WTC11 (cell line): ENCODE measurements around the gene NPTX1. TPM values are rescaled to one million over a fixed set of nuclear protein-coding genes. Genes with fewer than 3 reads are reported as not detected.

Experiments used
- ATAC-seq: fragments of 200-7000 bp; cut with Tn5 transposase; 2 replicates; pipeline ENCODE4 v1.10.0; 2021; ENCODE audit warnings: mild to moderate bottlenecking, moderate library complexity
- CTCF ChIA-PET: fragments of 300-600 bp; sonication (Branson Sonifier 250); formaldehyde crosslinking; loops from one replicate; lab custom pipeline; 2021; ENCODE audit warnings: antibody characterized with exemption; lab: Charles Lee
- POLR2A ChIA-PET: fragments of 350-600 bp; sonication (Branson Sonifier 250); formaldehyde crosslinking; loops from one replicate; lab custom pipeline; 2021; ENCODE audit warnings: antibody characterized with exemption; lab: Charles Lee
- DNase-seq: peaks from one replicate; pipeline ENCODE4 v3.0.0; 2021; ENCODE audit warnings: low spot score
- H3K27ac Mint-ChIP-seq: 2 replicates; pipeline ENCODE4 v1.8.0; 2021; ENCODE audit warnings: mixed read lengths
- H3K27me3 Mint-ChIP-seq: 2 replicates; pipeline ENCODE4 v1.8.0; 2021; ENCODE audit warnings: low read depth, mild to moderate bottlenecking, moderate library complexity, mixed read lengths
- H3K36me3 Mint-ChIP-seq: 2 replicates; pipeline ENCODE4 v1.8.0; 2021; ENCODE audit warnings: mixed read lengths
- H3K4me1 Mint-ChIP-seq: 2 replicates; pipeline ENCODE4 v1.8.0; 2022; ENCODE audit warnings: mixed read lengths
- H3K4me3 Mint-ChIP-seq: 2 replicates; pipeline ENCODE4 v1.8.0; 2021; ENCODE audit warnings: mild to moderate bottlenecking, moderate library complexity, mixed read lengths
- H3K9me3 Mint-ChIP-seq: 2 replicates; pipeline ENCODE4 v1.8.0; 2021; ENCODE audit warnings: mixed read lengths
- ATF1 ChIP-seq: sonication (generic); formaldehyde crosslinking; IDR thresholded peaks from 2 replicates; pipeline ENCODE4 v1.8.1; 2023; ENCODE audit warnings: mild to moderate bottlenecking, moderate library complexity, missing genetic modification reagents
- CBFB ChIP-seq: sonication (generic); formaldehyde crosslinking; IDR thresholded peaks from 2 replicates; pipeline ENCODE4 v1.8.1; 2022; ENCODE audit warnings: mild to moderate bottlenecking, low read depth, missing genetic modification reagents
- CTCF ChIP-seq: fragments of 200-600 bp; IDR thresholded peaks from 2 replicates; pipeline ENCODE4 v1.8.0; 2022; ENCODE audit warnings: antibody characterized with exemption
- ELF4 ChIP-seq: sonication (generic); formaldehyde crosslinking; IDR thresholded peaks from 2 replicates; pipeline ENCODE4 v1.8.1; 2022; ENCODE audit warnings: low read depth, mild to moderate bottlenecking, moderate library complexity, missing genetic modification reagents
- EMX1 ChIP-seq: fragments of 250-450 bp; sonication (Bioruptor Pico); IDR thresholded peaks from 2 replicates; pipeline ENCODE4 v1.8.0; 2021; ENCODE audit warnings: mild to moderate bottlenecking
- ESRRA ChIP-seq: sonication (generic); formaldehyde crosslinking; IDR thresholded peaks from 2 replicates; pipeline ENCODE4 v1.8.1; 2022; ENCODE audit warnings: mild to moderate bottlenecking, missing genetic modification reagents, borderline replicate concordance
- FOXJ3 ChIP-seq: sonication (generic); formaldehyde crosslinking; IDR thresholded peaks from 2 replicates; pipeline ENCODE4 v1.9.0; 2021; ENCODE audit warnings: missing genetic modification reagents, mild to moderate bottlenecking, borderline replicate concordance
- FOXP4 ChIP-seq: sonication (generic); formaldehyde crosslinking; IDR thresholded peaks from 2 replicates; pipeline ENCODE4 v1.8.0; 2022; ENCODE audit warnings: mild to moderate bottlenecking, missing genetic modification reagents
- GTF2I ChIP-seq: fragments of 250-450 bp; sonication (Bioruptor Pico); conservative IDR thresholded peaks from 2 replicates; pipeline ENCODE4 v1.4.0; 2021; ENCODE audit warnings: mild to moderate bottlenecking
- IRF2 ChIP-seq: sonication (generic); formaldehyde crosslinking; IDR thresholded peaks from 2 replicates; pipeline ENCODE4 v1.8.0; 2022; ENCODE audit warnings: low read depth, missing genetic modification reagents, borderline replicate concordance
- MAX ChIP-seq: sonication (generic); formaldehyde crosslinking; IDR thresholded peaks from 2 replicates; pipeline ENCODE4 v1.8.0; 2022; ENCODE audit warnings: mild to moderate bottlenecking, missing genetic modification reagents
- NFE2L1 ChIP-seq: sonication (generic); formaldehyde crosslinking; IDR thresholded peaks from 2 replicates; pipeline ENCODE4 v1.8.1; 2023; ENCODE audit warnings: missing genetic modification reagents
- NFYB ChIP-seq: sonication (generic); formaldehyde crosslinking; conservative IDR thresholded peaks from 2 replicates; pipeline ENCODE4 v1.8.0; 2022; ENCODE audit warnings: low read depth, missing genetic modification reagents
- NR3C1 ChIP-seq: sonication (generic); formaldehyde crosslinking; conservative IDR thresholded peaks from 2 replicates; pipeline ENCODE4 v1.8.1; 2023; ENCODE audit warnings: low read depth, mild to moderate bottlenecking, missing genetic modification reagents
- TP53 ChIP-seq: sonication (generic); formaldehyde crosslinking; IDR thresholded peaks from 2 replicates; pipeline ENCODE4 v1.8.1; 2023; ENCODE audit warnings: mild to moderate bottlenecking, missing genetic modification reagents
- ZNF121 ChIP-seq: sonication (generic); formaldehyde crosslinking; IDR thresholded peaks from 2 replicates; pipeline ENCODE4 v1.8.0; 2023; ENCODE audit warnings: missing genetic modification reagents
- ZNF232 ChIP-seq: sonication (generic); formaldehyde crosslinking; IDR thresholded peaks from 2 replicates; pipeline ENCODE4 v1.8.0; 2022; ENCODE audit warnings: mild to moderate bottlenecking, missing genetic modification reagents
- ZNF416 ChIP-seq: fragments of 250-450 bp; sonication (Bioruptor Pico); IDR thresholded peaks from 2 replicates; pipeline ENCODE4 v1.9.0; 2021; ENCODE audit warnings: mild to moderate bottlenecking, inconsistent platforms
- ZNF512 ChIP-seq: sonication (generic); formaldehyde crosslinking; IDR thresholded peaks from 2 replicates; pipeline ENCODE4 v1.8.1; 2022; ENCODE audit warnings: missing genetic modification reagents, borderline replicate concordance
- ZSCAN18 ChIP-seq: fragments of 250-450 bp; sonication (Bioruptor Pico); IDR thresholded peaks from 2 replicates; pipeline ENCODE4 v2.1.2; 2022; ENCODE audit warnings: mild to moderate bottlenecking, moderate library complexity
- total RNA-seq: library from RNA; stranded (reverse); gene quantifications from 3 replicates; pipeline ENCODE4 v1.2.3, GENCODE V29; 2021

Gene NPTX1
- total RNA-seq, 1 experiment from 2014 or later = 15.1 TPM

- no peak for TF ChIP-seq ZNF512 (CRISPR knock-in tag)
Measured at GRCh38 chr17:80510132-80510531, 33.7 kb upstream of the NPTX1 start (continued).

GRCh38 chr17:80509311-80509710, 32.9 kb upstream of the NPTX1 start:
- DNase-seq = no peak
- no peak overlapping the region for H3K4me3 Mint-ChIP-seq
- ChIA-PET POLR2A (no interaction called here), CTCF (interaction anchor here (0.6 to 4.2 kb wide), 2 partner anchors 82 to 738 kb away, joined by 5 to 20 read pairs; no protein-coding TSS in a partner anchor)
- H3K27ac Mint-ChIP-seq = no peak overlapping the region
- H3K9me3 Mint-ChIP-seq = no peaks in the 10 kb centered on the region
- TF ChIP-seq CTCF (no peak), ESRRA (CRISPR knock-in tag) (no peak), CBFB (CRISPR knock-in tag) (no peak), ZNF121 (CRISPR knock-in tag) (0 out of 2 replicates have a peak, but pooled peaks have one; percentile 28)
- H3K27me3 Mint-ChIP-seq = peaks cover 2% of the 10 kb centered on the region; the same call in 1 of the 2 replicates
- no peaks in the 10 kb centered on the region for H3K36me3 Mint-ChIP-seq
- H3K4me1 Mint-ChIP-seq = no peaks in the 10 kb centered on the region
- no peak for ATAC-seq

DNA sequence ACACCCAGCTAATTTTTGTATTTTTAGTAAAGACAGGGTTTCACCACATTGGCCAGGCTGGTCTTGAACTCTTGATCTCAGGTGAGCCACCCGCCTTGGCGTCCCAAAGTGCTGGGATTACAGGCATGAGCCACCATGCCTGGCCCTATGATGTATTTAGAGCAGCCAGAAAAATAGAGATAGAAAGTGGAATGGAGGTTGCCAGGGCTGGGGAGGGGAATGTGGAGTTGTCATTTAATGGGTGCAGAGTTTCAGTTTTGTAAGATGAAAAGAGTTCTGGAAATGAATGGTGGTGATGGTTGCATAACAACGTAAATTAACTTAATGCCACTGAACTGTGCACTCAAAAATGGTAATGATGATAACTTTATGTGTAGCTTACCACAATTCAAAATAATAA, 31.6 kb upstream of the NPTX1 start:
- DNase-seq (no peak), ATAC-seq (no peak)
- H3K27ac Mint-ChIP-seq = no peak overlapping the region
- no peak overlapping the region for H3K4me3 Mint-ChIP-seq
- POLR2A ChIA-PET = no interaction called here
- CTCF ChIA-PET = interaction anchor here (1.0 to 4.2 kb wide), 3 partner anchors 32 to 83 kb away, joined by 3 to 20 read pairs (median 3); no protein-coding TSS in a partner anchor
- no peaks in the 10 kb centered on the region for H3K36me3 Mint-ChIP-seq
- H3K27me3 Mint-ChIP-seq = no peaks in the 10 kb centered on the region
- no peaks in the 10 kb centered on the region for H3K4me1 Mint-ChIP-seq
- H3K9me3 Mint-ChIP-seq = no peaks in the 10 kb centered on the region
- TF ChIP-seq TP53 (CRISPR knock-in tag) = no peak
- TF ChIP-seq ZNF232 (CRISPR knock-in tag) = no peak
- no peak for TF ChIP-seq ZSCAN18 (CRISPR knock-in tag)
- TF ChIP-seq ZNF416 (CRISPR knock-in tag) = no peak
- no peak for TF ChIP-seq ATF1 (CRISPR knock-in tag)
- no peak for TF ChIP-seq FOXJ3 (CRISPR knock-in tag)
- no peak for TF ChIP-seq MAX (CRISPR knock-in tag)
- TF ChIP-seq FOXP4 (CRISPR knock-in tag) = no peak
- no peak for TF ChIP-seq ELF4 (CRISPR knock-in tag)
- TF ChIP-seq NFYB (CRISPR knock-in tag) = no peak
- no peak for TF ChIP-seq CTCF
- no peak for TF ChIP-seq IRF2
- TF ChIP-seq NR3C1 (CRISPR knock-in tag) = no peak
- TF ChIP-seq NFE2L1 = no peak
- TF ChIP-seq GTF2I (CRISPR knock-in tag) = no peak
- TF ChIP-seq EMX1 (CRISPR knock-in tag) = no peak
